Stomach (tissue), 4 donors: ENCODE results near the gene DUSP6.

Experiments
- EP300 ChIP-seq: sonication (generic); formaldehyde crosslinking; IDR thresholded peaks from one replicate; pipeline ENCODE4 v1.6.1; 2017; ENCODE audit warnings: antibody characterized with exemption
- POLR2AphosphoS5 ChIP-seq, 3 donors: sonication (generic); formaldehyde crosslinking; IDR thresholded peaks; one replicate each; pipeline ENCODE4 v1.6.1; 2016; ENCODE audit warnings: antibody characterized with exemption in 3 of 3
- TF ChIP-seq, protein P1 (sequence below), 7 experiments: fragments of 450-650 bp in 4 of 7; fragments of 200-600 bp in 3 of 7; sonication (generic) in 3 of 7; IDR thresholded peaks; one replicate each; pipeline ENCODE4 v1.5.1; 2016 to 2019; ENCODE audit warnings: antibody characterized with exemption in 7 of 7, control low read depth in 2 of 7, mild to moderate bottlenecking in 1 of 7

DNA sequence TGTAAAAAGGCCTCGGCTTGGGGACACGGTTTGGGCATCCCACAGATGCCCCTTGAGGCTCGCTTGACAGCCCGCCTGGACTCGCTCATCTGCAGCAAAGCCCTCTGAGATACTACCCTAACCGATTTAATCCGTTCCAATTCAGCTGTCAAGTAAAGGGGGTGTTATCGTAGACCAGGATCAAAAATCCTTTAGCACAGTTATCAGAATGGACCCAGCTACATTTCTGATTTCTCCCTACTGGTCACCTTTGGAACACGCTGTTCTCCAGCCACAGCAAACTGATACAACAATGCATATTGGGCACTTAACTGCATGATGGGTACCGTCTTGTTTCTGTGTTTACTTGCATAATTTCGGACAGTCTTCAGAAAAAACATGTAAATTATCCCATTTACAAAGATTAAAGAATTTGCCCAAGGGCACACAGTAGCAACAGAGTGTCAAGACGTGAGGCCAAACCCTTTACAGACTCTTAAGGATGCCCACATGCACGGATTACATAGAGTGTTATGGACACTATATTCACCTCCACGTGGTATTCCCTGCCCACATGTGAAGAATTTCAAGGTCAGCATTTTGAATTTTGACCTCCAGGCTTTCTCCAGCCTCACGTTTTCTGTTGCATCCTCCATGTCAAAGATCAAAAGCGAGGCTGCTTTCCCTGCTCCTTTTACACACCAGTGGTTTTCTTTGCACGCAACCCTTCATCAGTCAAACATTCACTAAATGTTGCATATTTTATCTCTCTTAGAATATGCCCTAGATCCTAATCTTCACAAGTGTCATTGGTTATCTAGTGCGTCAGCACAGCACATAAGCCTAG lies 3.2 kb upstream of the DUSP6 start:
- TF ChIP-seq, protein P1, sequence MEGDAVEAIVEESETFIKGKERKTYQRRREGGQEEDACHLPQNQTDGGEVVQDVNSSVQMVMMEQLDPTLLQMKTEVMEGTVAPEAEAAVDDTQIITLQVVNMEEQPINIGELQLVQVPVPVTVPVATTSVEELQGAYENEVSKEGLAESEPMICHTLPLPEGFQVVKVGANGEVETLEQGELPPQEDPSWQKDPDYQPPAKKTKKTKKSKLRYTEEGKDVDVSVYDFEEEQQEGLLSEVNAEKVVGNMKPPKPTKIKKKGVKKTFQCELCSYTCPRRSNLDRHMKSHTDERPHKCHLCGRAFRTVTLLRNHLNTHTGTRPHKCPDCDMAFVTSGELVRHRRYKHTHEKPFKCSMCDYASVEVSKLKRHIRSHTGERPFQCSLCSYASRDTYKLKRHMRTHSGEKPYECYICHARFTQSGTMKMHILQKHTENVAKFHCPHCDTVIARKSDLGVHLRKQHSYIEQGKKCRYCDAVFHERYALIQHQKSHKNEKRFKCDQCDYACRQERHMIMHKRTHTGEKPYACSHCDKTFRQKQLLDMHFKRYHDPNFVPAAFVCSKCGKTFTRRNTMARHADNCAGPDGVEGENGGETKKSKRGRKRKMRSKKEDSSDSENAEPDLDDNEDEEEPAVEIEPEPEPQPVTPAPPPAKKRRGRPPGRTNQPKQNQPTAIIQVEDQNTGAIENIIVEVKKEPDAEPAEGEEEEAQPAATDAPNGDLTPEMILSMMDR (IDR thresholded peaks at IDR 0.05), result peak in 3 of 7 experiments; percentile 19 to 31 (median 23)
- TF ChIP-seq EP300, result no peak
- no peak for TF ChIP-seq POLR2AphosphoS5 (IDR thresholded peaks at IDR 0.05)
